HG03060 (cell line): ENCODE data around the gene TEX13B.

Source experiments
- ATAC-seq: cut with Tn5 transposase; IDR thresholded peaks from one replicate; pipeline ENCODE4 v1.9.1; 2021; ENCODE audit warnings: low read depth, moderate number of reproducible peaks; ENCODE audit not compliant: unreplicated experiment

Gene TEX13B

GRCh38 chrX:107940095-107940494, 42.1 kb downstream of the TEX13B start:
- no peak for ATAC-seq

- ATAC-seq, result no peak
Observed at GRCh38 chrX:107936434-107936730, 45.8 kb downstream of the TEX13B start.

GRCh38 chrX:107935664-107936433, 46.3 kb downstream of the TEX13B start:
- ATAC-seq, result no peak

- no peak for ATAC-seq
Observed at GRCh38 chrX:107935200-107935599, 47.0 kb downstream of the TEX13B start.

- ATAC-seq, result no peak
Observed at GRCh38 chrX:107934262-107934661, 47.9 kb downstream of the TEX13B start.
